HCT116 (cell line): ENCODE measurements around the gene TTC1. TPM values are rescaled to one million over a fixed set of nuclear protein-coding genes. Genes with fewer than 3 reads are reported as not detected.

Experiments
- ATAC-seq: fragments of 200-7000 bp; cut with Tn5 transposase; 2 replicates; pipeline ENCODE4 v1.9.1; 2020; ENCODE audit warnings: mild to moderate bottlenecking, moderate library complexity
- BruUV-seq: library from RNA; stranded (reverse); fragments of 400-500 nt; replicated peaks from 2 replicates; lab custom pipeline; 2021; lab: Mats Ljungman, UMichigan
- CTCF ChIA-PET: fragments of 300-600 bp; sonication (Branson Sonifier 250); formaldehyde crosslinking; loops from one replicate; lab custom pipeline; 2021; ENCODE audit warnings: antibody characterized with exemption; lab: Charles Lee
- POLR2A ChIA-PET: fragments of 300-600, 350-600 bp; sonication (Branson Sonifier 250); formaldehyde crosslinking; loops from one replicate; lab custom pipeline; 2021; ENCODE audit warnings: antibody characterized with exemption; lab: Charles Lee
- RAD21 ChIA-PET, 2 experiments: fragments of 300-600 bp; sonication (Branson Sonifier 250); formaldehyde crosslinking; loops; one replicate each; lab custom pipeline; 2023; ENCODE audit warnings: low total read pairs in 2 of 2; ENCODE audit not compliant: uncharacterized antibody in 2 of 2, unreplicated experiment in 2 of 2, low non-redundant PET in 1 of 2; lab: Charles Lee
- DNase-seq: peaks from one replicate; pipeline ENCODE4 v3.0.0-alpha.2; 2010; ENCODE audit warnings: low read depth, low spot score
- H2AFZ ChIP-seq: fragments of 200-600 bp; shearing (Covaris generic), sonication (generic); 2 replicates; pipeline ENCODE4 v1.6.1; 2017; ENCODE audit warnings: low read depth, mixed run types, mixed read lengths, antibody characterized with exemption, low read length; ENCODE audit not compliant: poor library complexity, severe bottlenecking
- H3K27ac ChIP-seq: 2 replicates; pipeline ENCODE4 v1.5.1; 2012; ENCODE audit warnings: low read depth, low read length
- H3K27me3 ChIP-seq: fragments of 200-600 bp; sonication (generic); 2 replicates; pipeline ENCODE4 v1.6.1; 2016; ENCODE audit warnings: mixed run types, low read length, mixed read lengths; ENCODE audit not compliant: insufficient read depth
- H3K36me3 ChIP-seq, 2 experiments: fragments of 200-500 bp in 1 of 2; fragments of 200-600 bp in 1 of 2; sonication (Bioruptor generic) in 1 of 2; sonication (generic) in 1 of 2; 2 replicates each; pipeline versions ENCODE4 v1.5.1 to v1.6.1; 2014 to 2016; ENCODE audit warnings: low read length in 2 of 2, inconsistent platforms in 1 of 2, mixed read lengths in 1 of 2, mixed run types in 1 of 2; ENCODE audit not compliant: insufficient read depth in 2 of 2, control insufficient read depth in 1 of 2
- H3K4me1 ChIP-seq, 2 experiments: fragments of 200-600 bp in 1 of 2; sonication (generic) in 1 of 2; 2 replicates each; pipeline versions ENCODE4 v1.5.1 to v1.6.1; 2012 to 2017; ENCODE audit warnings: low read length in 2 of 2, inconsistent platforms in 1 of 2, mild to moderate bottlenecking in 1 of 2, mixed read lengths in 1 of 2, mixed run types in 1 of 2, moderate library complexity in 1 of 2; ENCODE audit not compliant: insufficient read depth in 2 of 2, control insufficient read depth in 1 of 2
- H3K4me2 ChIP-seq: fragments of 200-600 bp; sonication (generic); 2 replicates; pipeline ENCODE4 v1.6.1; 2017; ENCODE audit warnings: mixed run types, low read length, mixed read lengths
- H3K4me3 ChIP-seq, 2 experiments: fragments of 200-600 bp in 1 of 2; sonication (generic) in 1 of 2; replicated peaks in 1 of 2; 2 replicates each; pipeline ENCODE4 v1.5.1; 2011 to 2016; ENCODE audit warnings: low read length in 2 of 2, control low read depth in 1 of 2, low read depth in 1 of 2, mild to moderate bottlenecking in 1 of 2, mixed read lengths in 1 of 2, mixed run types in 1 of 2
- H3K79me2 ChIP-seq: fragments of 200-600 bp; sonication (generic); 2 replicates; pipeline ENCODE4 v1.6.1; 2017; ENCODE audit warnings: mild to moderate bottlenecking, mixed run types, low read length, moderate library complexity, mixed read lengths; ENCODE audit not compliant: insufficient read depth
- H3K9ac ChIP-seq: fragments of 200-600 bp; sonication (generic); 2 replicates; pipeline ENCODE4 v1.6.1; 2016; ENCODE audit warnings: low read length, mixed read lengths
- H3K9me2 ChIP-seq: fragments of 200-600 bp; sonication (generic), shearing (Covaris generic); 2 replicates; pipeline ENCODE4 v1.6.1; 2017; ENCODE audit warnings: mixed run types, mild to moderate bottlenecking, moderate library complexity; ENCODE audit not compliant: insufficient read depth
- H3K9me3 ChIP-seq, 2 experiments: fragments of 200-500 bp in 1 of 2; fragments of 200-600 bp in 1 of 2; sonication (Bioruptor generic) in 1 of 2; sonication (generic) in 1 of 2; 2 replicates each; pipeline ENCODE4 v1.6.1; 2014 to 2017; ENCODE audit warnings: low read length in 2 of 2, mixed read lengths in 2 of 2, inconsistent platforms in 1 of 2, low read depth in 1 of 2, mild to moderate bottlenecking in 1 of 2, mixed run types in 1 of 2, moderate library complexity in 1 of 2; ENCODE audit not compliant: control insufficient read depth in 1 of 2, insufficient read depth in 1 of 2
- H4K20me1 ChIP-seq: fragments of 200-600 bp; sonication (generic), shearing (Covaris generic); 2 replicates; pipeline ENCODE4 v1.6.1; 2017; ENCODE audit warnings: mixed run types, mild to moderate bottlenecking, moderate library complexity; ENCODE audit not compliant: insufficient read depth
- ATF3 ChIP-seq: IDR thresholded peaks from 2 replicates; pipeline ENCODE4 v1.6.1; 2012
- CBX3 ChIP-seq: IDR thresholded peaks from 2 replicates; pipeline ENCODE4 v1.6.1; 2012; ENCODE audit warnings: low read depth
- CEBPB ChIP-seq: IDR thresholded peaks from 2 replicates; pipeline ENCODE4 v1.6.1; 2012; ENCODE audit warnings: low read depth
- CTCF ChIP-seq, 3 experiments: fragments of 200-600 bp in 1 of 3; sonication (generic) in 1 of 3; IDR thresholded peaks in 2 of 3; conservative IDR thresholded peaks in 1 of 3; 2 replicates each; pipeline ENCODE4 v1.5.1; 2012 to 2017; ENCODE audit warnings: low read depth in 2 of 3, low read length in 2 of 3, antibody characterized with exemption in 1 of 3, borderline replicate concordance in 1 of 3, control low read depth in 1 of 3, mild to moderate bottlenecking in 1 of 3, mixed read lengths in 1 of 3, mixed run types in 1 of 3, moderate library complexity in 1 of 3; ENCODE audit not compliant: insufficient read depth in 1 of 3
- EGR1 ChIP-seq: IDR thresholded peaks from 2 replicates; pipeline ENCODE4 v1.6.1; 2012; ENCODE audit warnings: low read depth
- ELF1 ChIP-seq: IDR thresholded peaks from 2 replicates; pipeline ENCODE4 v1.6.1; 2012; ENCODE audit warnings: low read depth, borderline replicate concordance
- EZH2 ChIP-seq: fragments of 200-600 bp; sonication (generic); IDR thresholded peaks from 2 replicates; pipeline ENCODE4 v1.6.1; 2017; ENCODE audit warnings: antibody characterized with exemption, mixed run types
- EZH2phosphoT487 ChIP-seq: fragments of 200-600 bp; IDR thresholded peaks from 2 replicates; pipeline ENCODE4 v1.6.1; 2018; ENCODE audit warnings: antibody characterized with exemption, borderline replicate concordance
- FOSL1 ChIP-seq: IDR thresholded peaks from 2 replicates; pipeline ENCODE4 v1.6.1; 2012; ENCODE audit warnings: low read depth
- JUND ChIP-seq: IDR thresholded peaks from 2 replicates; pipeline ENCODE4 v1.6.1; 2012
- MAX ChIP-seq: IDR thresholded peaks from 2 replicates; pipeline ENCODE4 v1.6.1; 2012
- POLR2AphosphoS5 ChIP-seq: IDR thresholded peaks from 2 replicates; pipeline ENCODE4 v1.6.1; 2011; ENCODE audit warnings: mild to moderate bottlenecking, low read depth, low read length, moderate library complexity
- RAD21 ChIP-seq: IDR thresholded peaks from 2 replicates; pipeline ENCODE4 v1.6.1; 2012; ENCODE audit warnings: low read depth, mild to moderate bottlenecking
- REST ChIP-seq: IDR thresholded peaks from 2 replicates; pipeline ENCODE4 v1.6.1; 2012; ENCODE audit warnings: low read depth
- SRF ChIP-seq: IDR thresholded peaks from 2 replicates; pipeline ENCODE4 v1.6.1; 2012; ENCODE audit warnings: low read depth
- TCF7L2 ChIP-seq: IDR thresholded peaks from 2 replicates; pipeline ENCODE4 v1.7.0; 2011; ENCODE audit warnings: borderline replicate concordance, inconsistent platforms; ENCODE audit not compliant: insufficient read depth, insufficient read length; ENCODE audit errors: extremely low read depth
- YY1 ChIP-seq: IDR thresholded peaks from 2 replicates; pipeline ENCODE4 v1.6.1; 2011; ENCODE audit warnings: low read length, low read depth, moderate library complexity, mild to moderate bottlenecking; ENCODE audit not compliant: insufficient replicate concordance; ENCODE audit errors: extremely low read depth
- ZBTB33 ChIP-seq: IDR thresholded peaks from 2 replicates; pipeline ENCODE4 v1.6.1; 2011; ENCODE audit warnings: mild to moderate bottlenecking, low read length, moderate library complexity; ENCODE audit not compliant: insufficient replicate concordance; ENCODE audit errors: extremely low read depth
- ZFX ChIP-seq: fragments of 450-650 bp; IDR thresholded peaks from 2 replicates; pipeline ENCODE4 v1.6.1; 2017
- ZNF274 ChIP-seq: fragments of 200-500 bp; sonication (Bioruptor generic); IDR thresholded peaks from 2 replicates; pipeline ENCODE4 v1.6.1; 2014; ENCODE audit warnings: mild to moderate bottlenecking, low read depth, low read length, inconsistent platforms
- intact Hi-C: fragments of 100-400 bp; cut with micrococcal nuclease; formaldehyde crosslinking; loops from 2 replicates; pipeline ENCODE4 v1.10.0; 2022
- total RNA-seq: library from RNA; stranded (reverse); gene quantifications from one replicate; pipeline ENCODE4 v1.2.1, GENCODE V29; 2021; ENCODE audit not compliant: unreplicated experiment

The TTC1 gene
- total RNA-seq, 1 experiment from 2014 or later = 48.1 TPM

GRCh38 chr5:160071516-160071915 is 62.6 kb downstream of the TTC1 start:
- intact Hi-C loops = no loop called here
- no peak for TF ChIP-seq MAX
- TF ChIP-seq ZBTB33 = no peak
- no peak for TF ChIP-seq EZH2
- TF ChIP-seq RAD21 = no peak
- no peak for TF ChIP-seq JUND
- TF ChIP-seq ZFX = no peak
- TF ChIP-seq ATF3 = no peak
- no peak for TF ChIP-seq TCF7L2
- TF ChIP-seq REST = no peak
- TF ChIP-seq YY1 = no peak
- no peak for TF ChIP-seq CEBPB
- TF ChIP-seq SRF = no peak
- TF ChIP-seq CTCF (IDR thresholded peaks at IDR 0.05 in 2 of 3, conservative IDR thresholded peaks at IDR 0.05 in 1 of 3; ENCODE audit: borderline replicate concordance in 1 of 3, insufficient read depth in 1 of 3, low read depth in 2 of 3, low read length in 2 of 3) = no peak
- TF ChIP-seq ZNF274 = no peak
- TF ChIP-seq FOSL1 = no peak
- TF ChIP-seq EZH2phosphoT487 = no peak
- TF ChIP-seq POLR2AphosphoS5 = no peak
- no peak for TF ChIP-seq CBX3
- no peak for TF ChIP-seq EGR1
- TF ChIP-seq ELF1 = no peak
- no peak overlapping the region for H3K9ac ChIP-seq
- no peaks in the 10 kb centered on the region; a peak in 1 of 4 replicates for H3K36me3 ChIP-seq
- H3K27ac ChIP-seq = no peak overlapping the region
- no peaks in the 10 kb centered on the region for H3K79me2 ChIP-seq
- ChIA-PET RAD21 (no interaction called here), CTCF (interaction anchor here (1.7 to 3.2 kb wide), 2 partner anchors 9 to 49 kb away, joined by 4 to 21 read pairs; no protein-coding TSS in a partner anchor), POLR2A (no interaction called here)
- no peak overlapping the region for H3K4me3 ChIP-seq
- BruUV-seq = no TSS peak
- H3K9me3 ChIP-seq = no peaks in the 10 kb centered on the region
- ATAC-seq (no peak), DNase-seq (no peak)
- no peaks in the 10 kb centered on the region for H3K9me2 ChIP-seq
- H4K20me1 ChIP-seq = no peaks in the 10 kb centered on the region; the same call in 1 of the 2 replicates
- no peaks in the 10 kb centered on the region for H3K27me3 ChIP-seq
- no peak overlapping the region for H3K4me2 ChIP-seq
- H2AFZ ChIP-seq = no peak overlapping the region
- H3K4me1 ChIP-seq = no peaks in the 10 kb centered on the region
